Ovary (tissue), 3 donors: Measurements from ENCODE around the gene NAALADL2.
"Not testable (repeated sequence)": the region's sequence is repeated elsewhere in the genome, so short reads cannot be mapped to it uniquely, and the experiment has no call there.

Experiments used
- POLR2A ChIP-seq: fragments of 450-650 bp; IDR thresholded peaks from one replicate; pipeline ENCODE4 v1.6.1; 2017; ENCODE audit warnings: antibody characterized with exemption, mild to moderate bottlenecking, moderate library complexity
- TF ChIP-seq, protein P1 (sequence below), 3 donors: fragments of 450-650 bp in 2 of 3; fragments of 200-600 bp in 1 of 3; IDR thresholded peaks; one replicate each; pipeline versions ENCODE4 v1.5.1 to v1.8.0; 2016 to 2022; ENCODE audit warnings: antibody characterized with exemption in 3 of 3, mild to moderate bottlenecking in 1 of 3
- donor health status: DM: no; HTN: no; CAD: no.

- not testable (repeated sequence) for TF ChIP-seq POLR2A
- TF ChIP-seq, protein P1, sequence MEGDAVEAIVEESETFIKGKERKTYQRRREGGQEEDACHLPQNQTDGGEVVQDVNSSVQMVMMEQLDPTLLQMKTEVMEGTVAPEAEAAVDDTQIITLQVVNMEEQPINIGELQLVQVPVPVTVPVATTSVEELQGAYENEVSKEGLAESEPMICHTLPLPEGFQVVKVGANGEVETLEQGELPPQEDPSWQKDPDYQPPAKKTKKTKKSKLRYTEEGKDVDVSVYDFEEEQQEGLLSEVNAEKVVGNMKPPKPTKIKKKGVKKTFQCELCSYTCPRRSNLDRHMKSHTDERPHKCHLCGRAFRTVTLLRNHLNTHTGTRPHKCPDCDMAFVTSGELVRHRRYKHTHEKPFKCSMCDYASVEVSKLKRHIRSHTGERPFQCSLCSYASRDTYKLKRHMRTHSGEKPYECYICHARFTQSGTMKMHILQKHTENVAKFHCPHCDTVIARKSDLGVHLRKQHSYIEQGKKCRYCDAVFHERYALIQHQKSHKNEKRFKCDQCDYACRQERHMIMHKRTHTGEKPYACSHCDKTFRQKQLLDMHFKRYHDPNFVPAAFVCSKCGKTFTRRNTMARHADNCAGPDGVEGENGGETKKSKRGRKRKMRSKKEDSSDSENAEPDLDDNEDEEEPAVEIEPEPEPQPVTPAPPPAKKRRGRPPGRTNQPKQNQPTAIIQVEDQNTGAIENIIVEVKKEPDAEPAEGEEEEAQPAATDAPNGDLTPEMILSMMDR (IDR thresholded peaks at IDR 0.05), result not testable (repeated sequence)
Measured at GRCh38 chr3:175131866-175132265, 272.7 kb downstream of the NAALADL2 start.
